IPS DF 6.9 (cell line): ENCODE measurements around the gene MIOX.
A peak's percentile ranks its signal among the peaks of the same experiment; 100 is the strongest.
"Not testable (repeated sequence)": the region's sequence is repeated elsewhere in the genome, so short reads cannot be mapped to it uniquely, and the experiment has no call there.

Experiments
- DNase-seq: peaks from one replicate; pipeline ENCODE4 v3.0.0-alpha.2; 2013; ENCODE audit warnings: low read depth, low spot score
- H3K27ac ChIP-seq: one replicate; pipeline ENCODE4 v1.5.1; 2013; ENCODE audit warnings: low read length, control low read depth
- H3K27me3 ChIP-seq: 2 replicates; pipeline ENCODE4 v1.6.1; 2013; ENCODE audit warnings: mild to moderate bottlenecking, low read length; ENCODE audit not compliant: control insufficient read depth, insufficient read depth
- H3K36me3 ChIP-seq: 2 replicates; pipeline ENCODE4 v1.6.1; 2013; ENCODE audit warnings: low read length; ENCODE audit not compliant: control insufficient read depth, insufficient read depth
- H3K4me1 ChIP-seq: 2 replicates; pipeline ENCODE4 v1.6.1; 2013; ENCODE audit warnings: low read length; ENCODE audit not compliant: control insufficient read depth, insufficient read depth
- H3K4me3 ChIP-seq: 2 replicates; pipeline ENCODE4 v1.5.1; 2013; ENCODE audit warnings: mild to moderate bottlenecking, low read length
- H3K9me3 ChIP-seq: 2 replicates; pipeline ENCODE4 v1.6.1; 2013; ENCODE audit warnings: low read length, inconsistent platforms; ENCODE audit not compliant: control insufficient read depth, insufficient read depth
- WGBS: extraction: QIAGEN DNeasy Blood & Tissue Kit; methylation state at CpG from one replicate; pipeline ENCODE4 v1.1.7; 2013; ENCODE audit warnings: mixed read lengths, missing lambda C conversion rate; ENCODE audit not compliant: insufficient read length, insufficient coverage; 5-methylcytosine and 5-hydroxymethylcytosine counted together

MIOX gene

DNA sequence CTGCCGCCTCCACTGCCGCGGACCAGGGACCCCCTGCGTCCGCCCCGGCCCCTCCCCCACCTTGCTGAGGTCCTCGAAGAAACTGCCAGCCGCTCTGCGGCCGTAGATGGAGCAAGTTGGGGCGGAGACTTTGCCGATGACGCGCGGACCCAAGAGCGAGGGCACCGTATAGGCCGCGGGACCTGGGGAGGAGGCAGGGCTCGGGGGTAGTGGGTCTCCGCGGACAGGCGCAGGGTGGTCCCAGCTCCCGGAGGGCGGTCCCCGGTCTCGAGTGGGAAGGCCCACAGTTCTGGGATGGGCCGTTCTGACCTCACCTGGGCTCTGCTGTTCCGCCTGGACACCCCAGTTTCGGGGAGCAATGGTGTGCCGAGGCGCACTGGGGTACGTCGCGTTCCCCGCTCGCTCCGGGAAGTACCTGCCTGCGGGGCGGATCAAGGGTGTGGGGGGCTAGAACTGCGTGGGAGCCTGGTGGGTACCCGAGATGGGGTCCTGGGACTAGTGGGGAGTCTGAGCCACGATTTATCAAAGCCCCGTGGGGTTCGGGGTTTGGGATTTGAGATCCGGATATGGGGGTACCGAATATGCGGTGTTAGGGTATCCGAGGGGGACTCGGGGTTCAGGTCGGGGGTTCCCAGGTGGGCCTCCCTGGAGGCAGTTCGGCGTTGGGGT is 44.4 kb downstream of the MIOX start:
- WGBS, result no CpG with 5 or more reads among the region's 53 CpGs
- H3K27ac ChIP-seq, result no peak overlapping the region
- H3K4me3 ChIP-seq, result peak overlapping the region; percentile 56; the same call in 1 of the 2 replicates
- no peaks in the 10 kb centered on the region; the same call in 1 of the 2 replicates for H3K36me3 ChIP-seq
- peaks cover 42% of the 10 kb centered on the region for H3K27me3 ChIP-seq
- no peak for DNase-seq
- H3K4me1 ChIP-seq, result peaks cover 11% of the 10 kb centered on the region
- H3K9me3 ChIP-seq, result no peaks in the 10 kb centered on the region

DNA sequence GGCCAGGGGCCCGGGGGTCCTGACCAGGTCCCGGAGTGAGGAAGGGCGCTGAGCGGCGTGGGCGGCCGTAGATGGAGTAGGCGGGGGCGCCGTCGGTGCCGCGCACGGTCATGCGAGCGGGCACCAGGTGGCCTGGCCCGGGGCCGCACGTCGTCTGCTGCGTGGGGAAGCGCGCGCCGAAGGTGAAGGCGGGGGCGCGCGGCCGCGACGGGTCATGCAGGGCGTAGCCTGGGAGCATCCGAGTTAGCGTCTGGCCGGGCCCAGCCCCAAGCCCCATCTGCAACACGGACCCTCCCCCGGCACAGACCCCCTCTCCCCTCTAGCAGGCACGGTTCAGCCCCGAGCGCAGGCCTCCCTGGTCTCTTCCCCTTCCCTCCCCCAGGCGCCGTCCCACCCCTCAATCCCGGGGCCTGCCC is 44.9 kb downstream of the MIOX start:
- peak overlapping the region; percentile 56 for H3K4me3 ChIP-seq
- H3K4me1 ChIP-seq, result peaks cover 9% of the 10 kb centered on the region
- peaks cover 42% of the 10 kb centered on the region for H3K27me3 ChIP-seq
- no peak overlapping the region for H3K27ac ChIP-seq
- DNase-seq, result no peak
- WGBS, result no CpG with 5 or more reads among the region's 44 CpGs
- no peaks in the 10 kb centered on the region; the same call in 1 of the 2 replicates for H3K36me3 ChIP-seq
- no peaks in the 10 kb centered on the region for H3K9me3 ChIP-seq

DNA sequence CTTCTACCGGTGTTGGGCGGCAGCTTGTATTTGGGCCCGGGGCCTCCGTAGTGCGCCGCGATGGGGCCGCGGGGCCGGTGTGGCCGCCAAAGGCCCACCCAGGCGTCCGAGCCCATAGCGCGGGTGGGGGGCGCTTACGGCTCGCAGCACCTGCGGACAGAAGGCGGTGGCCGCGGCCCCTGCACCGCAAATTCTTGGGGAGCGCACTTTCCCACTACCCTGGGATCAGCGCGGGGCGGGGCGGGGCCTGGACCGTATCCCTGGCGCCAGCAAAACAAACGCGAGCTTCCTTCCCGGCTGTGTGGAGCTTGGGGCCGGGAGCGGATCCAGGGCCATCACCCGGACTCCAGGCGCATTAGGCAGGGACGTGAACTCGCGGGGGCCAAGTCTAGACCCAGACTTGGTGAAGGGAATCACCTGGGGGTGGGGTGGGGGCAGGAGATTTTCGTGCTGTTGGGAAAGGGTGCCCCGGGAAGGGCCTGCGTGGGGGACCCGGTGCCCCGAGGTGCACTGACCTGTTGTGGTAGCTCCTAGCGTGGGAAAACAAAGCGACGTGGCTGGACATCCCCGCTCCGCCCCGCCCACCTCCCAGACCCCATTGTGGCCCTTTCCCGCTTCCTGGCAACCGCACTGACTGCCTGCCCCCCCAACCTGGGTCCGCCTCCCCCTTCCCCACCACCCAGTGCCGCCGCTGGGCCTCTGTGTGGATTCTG is 45.5 kb downstream of the MIOX start:
- no CpG with 5 or more reads among the region's 56 CpGs for WGBS
- Histone ChIP-seq H3K27ac (no peak overlapping the region), H3K9me3 (no peaks in the 10 kb centered on the region), H3K27me3 (peaks cover 42% of the 10 kb centered on the region), H3K4me3 (peak overlapping the region; percentile 56), H3K4me1 (peaks cover 5% of the 10 kb centered on the region), H3K36me3 (no peaks in the 10 kb centered on the region; the same call in 1 of the 2 replicates)
- DNase-seq, result no peak

DNA sequence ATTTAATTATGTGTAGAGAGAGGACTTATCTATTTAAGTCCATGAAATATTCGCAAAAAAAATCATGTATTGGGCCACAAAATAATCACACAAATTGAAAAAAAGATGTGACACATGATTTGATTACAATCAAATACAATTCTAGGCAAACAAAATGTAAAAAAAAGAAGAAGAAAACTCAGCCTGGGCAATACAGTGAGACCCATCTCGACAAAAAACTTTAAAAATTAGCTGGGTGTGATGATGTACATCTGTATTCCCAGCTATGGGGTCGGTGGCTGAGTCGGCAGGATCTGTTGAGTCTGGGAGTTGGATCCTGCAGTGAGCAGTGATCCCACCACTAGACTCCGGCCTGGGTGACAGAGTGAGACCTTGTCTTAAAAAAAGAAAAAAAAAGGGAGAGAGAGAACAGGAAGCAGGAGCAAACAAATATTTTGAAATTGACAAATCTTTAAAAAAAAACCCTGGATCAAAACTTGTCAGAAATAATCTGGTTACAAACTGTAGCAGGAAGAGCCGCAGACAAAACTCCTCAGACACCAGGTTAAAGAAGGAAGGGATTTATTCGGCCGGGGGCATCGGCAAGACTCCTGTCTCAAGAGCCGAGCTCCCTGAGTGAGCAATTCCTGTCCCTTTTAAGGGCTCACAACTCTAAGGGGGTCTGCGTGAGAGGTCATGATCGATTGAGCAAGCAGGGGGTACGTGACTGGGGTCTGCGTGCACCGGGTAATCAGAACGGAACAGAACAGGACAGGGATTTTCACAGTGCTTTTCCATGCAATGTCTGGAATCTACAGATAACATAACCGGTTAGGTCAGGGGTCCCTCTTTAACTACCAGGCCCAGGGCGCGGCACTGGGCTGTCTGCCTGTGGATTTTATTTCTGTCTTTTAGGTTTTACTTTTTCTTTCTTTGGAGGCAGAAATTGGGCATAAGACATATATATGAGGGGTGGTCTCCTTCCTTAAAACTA is 46.5 kb downstream of the MIOX start:
- no peak overlapping the region for H3K4me3 ChIP-seq
- H3K36me3 ChIP-seq, result no peaks in the 10 kb centered on the region; the same call in 1 of the 2 replicates
- peaks cover 3% of the 10 kb centered on the region; the same call in 1 of the 2 replicates for H3K4me1 ChIP-seq
- WGBS, result no CpG with 5 or more reads among the region's 19 CpGs
- H3K9me3 ChIP-seq, result no peaks in the 10 kb centered on the region
- DNase-seq, result no peak
- no peak overlapping the region for H3K27ac ChIP-seq
- H3K27me3 ChIP-seq, result peaks cover 41% of the 10 kb centered on the region

DNA sequence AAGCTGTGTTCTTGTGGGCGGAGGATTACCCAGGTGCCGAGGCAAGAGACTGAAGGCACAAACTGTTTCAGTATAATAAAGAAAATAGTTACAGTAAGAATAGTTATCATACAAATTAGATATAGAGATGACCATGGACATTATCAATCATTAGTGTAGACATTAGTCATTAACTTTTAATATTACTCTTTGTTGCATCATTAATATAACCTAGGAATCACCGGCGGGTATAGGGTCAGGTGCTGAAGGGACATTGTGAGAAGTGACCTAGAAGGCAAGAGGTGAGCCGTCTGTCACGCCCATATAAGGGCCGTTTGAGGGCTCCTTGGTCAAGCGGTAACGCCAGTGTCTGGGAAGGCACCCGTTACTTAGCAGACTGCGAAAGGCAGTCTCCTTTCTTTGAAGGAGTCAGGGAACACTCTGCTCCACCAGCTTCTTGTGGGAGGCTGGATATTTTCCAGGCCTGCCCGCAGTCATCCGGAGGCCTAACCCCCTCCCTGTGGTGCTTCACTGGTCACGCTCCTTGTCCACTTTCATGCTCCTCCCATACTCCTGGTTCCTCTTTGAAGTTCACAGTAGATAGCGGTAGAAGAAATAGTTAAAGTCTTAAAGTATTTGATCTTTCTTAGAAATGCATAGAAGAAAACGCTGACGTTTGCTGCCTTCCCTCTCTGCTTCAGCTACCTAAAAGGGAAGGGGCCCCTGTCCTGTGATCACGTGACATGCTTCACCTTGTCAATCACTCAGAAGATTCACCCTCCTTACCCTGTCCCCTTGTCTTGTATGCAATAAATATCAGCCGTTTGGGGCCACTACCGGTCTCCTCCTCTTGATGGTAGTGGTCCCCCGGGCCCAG is 47.4 kb downstream of the MIOX start:
- H3K9me3 ChIP-seq, H3K36me3 ChIP-seq, H3K27ac ChIP-seq, H3K4me1 ChIP-seq, DNase-seq, H3K4me3 ChIP-seq: not testable (repeated sequence)
- no CpG with 5 or more reads among the region's 21 CpGs for WGBS
- peaks cover 31% of the 10 kb centered on the region for H3K27me3 ChIP-seq

DNA sequence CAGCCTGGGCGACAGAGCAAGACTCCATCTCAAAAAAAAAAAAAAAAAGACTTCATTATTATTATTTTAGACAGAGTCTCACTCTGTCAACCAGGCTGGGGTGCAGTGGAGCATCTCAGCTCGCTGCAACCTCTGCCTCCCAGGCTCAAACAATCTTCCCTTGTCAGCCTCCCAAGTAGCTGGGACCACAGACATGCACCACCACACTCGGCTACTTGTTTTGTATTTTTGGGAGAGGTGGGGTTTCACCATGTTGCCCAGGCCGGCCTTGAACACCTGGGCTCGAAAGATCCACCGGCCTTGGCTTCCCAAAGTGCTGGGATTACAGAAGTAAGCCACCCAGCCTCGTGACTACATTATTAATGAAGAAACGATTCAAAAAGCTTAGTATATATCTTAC is 48.5 kb downstream of the MIOX start:
- Histone ChIP-seq H3K36me3 (no peaks in the 10 kb centered on the region), H3K27me3 (peaks cover 24% of the 10 kb centered on the region), H3K9me3 (no peaks in the 10 kb centered on the region), H3K4me1 (peaks cover 2% of the 10 kb centered on the region; the same call in 1 of the 2 replicates), H3K4me3 (no peak overlapping the region), H3K27ac (no peak overlapping the region)
- WGBS, result no CpG with 5 or more reads among the region's 8 CpGs
- no peak for DNase-seq

DNA sequence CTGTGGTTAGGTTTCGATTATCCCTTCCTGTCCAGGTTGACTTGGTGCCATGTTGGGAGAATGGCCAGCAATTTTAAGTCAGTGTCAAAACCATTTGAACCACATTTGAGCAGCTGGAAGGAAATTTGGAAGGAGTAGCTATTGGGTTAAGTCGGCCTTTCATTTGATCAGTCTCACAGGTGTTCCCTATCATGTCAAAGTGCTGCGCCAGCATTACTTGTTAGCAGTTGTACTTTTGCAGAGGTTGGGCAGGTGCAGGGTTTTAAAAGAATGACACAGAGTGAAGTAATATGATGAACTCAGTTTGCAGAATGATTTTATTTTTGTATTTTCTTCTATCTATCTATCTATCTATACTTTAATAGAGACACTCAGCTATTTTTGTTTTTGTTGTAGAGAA is 49.6 kb downstream of the MIOX start:
- WGBS, result no CpG with 5 or more reads among the region's 3 CpGs
- no peaks in the 10 kb centered on the region for H3K9me3 ChIP-seq

DNA sequence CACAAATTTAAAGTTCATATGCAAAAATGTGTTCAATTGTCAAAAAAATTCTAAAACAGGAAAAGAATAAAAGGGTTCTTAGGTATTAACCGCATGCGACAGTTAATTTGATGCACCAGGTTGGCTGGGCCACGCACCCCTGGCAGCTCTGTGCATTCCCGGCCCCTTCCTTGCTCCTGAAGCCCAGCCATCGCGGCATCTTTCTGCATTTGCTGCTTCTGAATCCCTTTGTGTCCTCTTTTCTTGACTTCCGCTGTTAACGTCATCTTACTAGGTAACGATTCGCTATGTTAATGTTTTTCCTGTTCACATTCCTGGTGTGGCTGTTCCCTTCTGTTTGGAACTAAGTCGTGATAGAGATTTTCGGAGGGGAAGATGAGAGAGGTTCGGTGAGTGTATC is 51.1 kb downstream of the MIOX start:
- WGBS, result 100% methylated on average over 2 of the region's 13 CpGs
- DNase-seq, result no peak
- H3K27ac ChIP-seq, result no peak overlapping the region

More for the DNA sequence above, 49.6 kb downstream of the MIOX start:
- no peak overlapping the region for H3K4me3 ChIP-seq
- H3K27me3 ChIP-seq, result peaks cover 15% of the 10 kb centered on the region; the same call in 1 of the 2 replicates
- H3K4me1 ChIP-seq, result peaks cover 2% of the 10 kb centered on the region; the same call in 1 of the 2 replicates
- H3K36me3 ChIP-seq, result no peaks in the 10 kb centered on the region
- H3K27ac ChIP-seq, result no peak overlapping the region
- no peak for DNase-seq

More for the DNA sequence above, 51.1 kb downstream of the MIOX start:
- no peaks in the 10 kb centered on the region for H3K9me3 ChIP-seq
- no peaks in the 10 kb centered on the region for H3K36me3 ChIP-seq
- no peaks in the 10 kb centered on the region for H3K4me1 ChIP-seq
- H3K27me3 ChIP-seq, result peaks cover 3% of the 10 kb centered on the region; the same call in 1 of the 2 replicates
- H3K4me3 ChIP-seq, result no peak overlapping the region
